ENCODE measurements around the gene SEL1L. TPM values are rescaled to one million over a fixed set of nuclear protein-coding genes. Genes with fewer than 3 reads are reported as not detected.
A peak's percentile ranks its signal among the peaks of the same experiment; 100 is the strongest.

Gene SEL1L
- total RNA-seq, 2 donors from 2014 or later, result 32.9 to 36.6 TPM

DNA sequence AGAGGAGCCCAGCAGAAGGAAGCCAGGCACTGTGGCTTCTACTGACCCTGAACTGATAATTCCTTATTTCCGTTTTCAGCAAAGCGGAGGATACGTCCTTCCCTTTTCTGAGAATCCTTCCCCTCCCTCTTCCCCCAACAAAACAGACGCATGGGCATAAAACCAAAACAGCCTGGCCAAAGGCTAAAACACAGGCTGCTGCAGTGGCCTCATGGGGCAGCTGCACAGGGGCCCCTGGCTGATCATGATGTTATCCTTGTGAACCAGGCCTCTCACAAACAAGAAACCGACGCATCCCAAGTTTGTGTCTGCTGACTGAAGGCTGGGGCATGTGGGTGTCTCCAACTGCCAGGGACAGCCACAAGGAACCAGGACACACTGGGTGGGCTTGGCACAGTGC lies 110.1 kb downstream of the SEL1L start:
- Histone ChIP-seq H3K4me3 (no peak overlapping the region), H3K27ac (peak overlapping the region; percentile 47 to 62), H3K36me3 (no peaks in the 10 kb centered on the region), H3K9me3 (no peaks in the 10 kb centered on the region), H3K27me3 (no peaks in the 10 kb centered on the region), H3K4me1 (peaks cover 0 to 8% of the 10 kb centered on the region in 2 donors)
- no peak for DNase-seq (ENCODE audit: low spot score)
- no peak for TF ChIP-seq CTCF (IDR thresholded peaks at IDR 0.05)

Other genes starting within 250 kb of the SEL1L start
- gene STON2, start 133.5 kb downstream of the SEL1L start, total RNA-seq, result 10 to 100 TPM in 1 of 2 donors, 1 to 10 TPM in 1; 8.6 to 14.1 TPM

Measured in right atrium auricular region (tissue), 2 donors.